ENCODE results near the gene OTULIN. TPM values are rescaled to one million over a fixed set of nuclear protein-coding genes. Genes with fewer than 3 reads are reported as not detected.
A peak's percentile ranks its signal among the peaks of the same experiment; 100 is the strongest.

OTULIN gene
- polyA plus RNA-seq, 1 donor (not counting 4 experiments of a cell fraction or from before 2014, with no cell fraction given) = 18.3 TPM

- Histone ChIP-seq H3K9me3 (ENCODE audit: control insufficient read depth, low read depth, low read length) (no peaks in the 10 kb centered on the region), H3K79me2 (ENCODE audit: control insufficient read depth, insufficient read depth, low read length) (peaks cover 2% of the 10 kb centered on the region), H4K20me1 (ENCODE audit: control insufficient read depth, extremely low read depth, insufficient read depth, low read length) (no peaks in the 10 kb centered on the region), H3K36me3 (ENCODE audit: control insufficient read depth in 2 of 2, extremely low read depth in 1 of 2, insufficient read depth in 2 of 2, low read length in 2 of 2) (peaks cover 5 to 14% of the 10 kb centered on the region in 2 experiments), H3K9me1 (ENCODE audit: control insufficient read depth, extremely low read depth, insufficient read depth, low read length) (no peaks in the 10 kb centered on the region), H3K4me1 (ENCODE audit: control insufficient read depth, extremely low read depth, insufficient read depth, low read length) (peaks cover 25% of the 10 kb centered on the region), H3K27ac (ENCODE audit: control insufficient read depth, insufficient read depth, low read length) (peak overlapping the region; percentile 67), H2AFZ (ENCODE audit: control insufficient read depth, low read length) (peak overlapping the region; percentile 76), H3K4me2 (ENCODE audit: control insufficient read depth, extremely low read depth, insufficient read depth, low read depth, low read length) (peak overlapping the region; percentile 56), H3K4me3 (ENCODE audit: control insufficient read depth in 2 of 3, extremely low read depth in 1 of 3, insufficient read depth in 2 of 3, low read depth in 1 of 3, low read length in 3 of 3) (no peak overlapping the region), H3K27me3 (ENCODE audit: control insufficient read depth, extremely low read depth, insufficient read depth, low read length) (no peaks in the 10 kb centered on the region), H3K9ac (ENCODE audit: control insufficient read depth, extremely low read depth, insufficient read depth, low read length) (peak overlapping the region; percentile 39)
- no peak for TF ChIP-seq EZH2 (IDR thresholded peaks at IDR 0.05; ENCODE audit: low read length)
- TF ChIP-seq, protein P1, sequence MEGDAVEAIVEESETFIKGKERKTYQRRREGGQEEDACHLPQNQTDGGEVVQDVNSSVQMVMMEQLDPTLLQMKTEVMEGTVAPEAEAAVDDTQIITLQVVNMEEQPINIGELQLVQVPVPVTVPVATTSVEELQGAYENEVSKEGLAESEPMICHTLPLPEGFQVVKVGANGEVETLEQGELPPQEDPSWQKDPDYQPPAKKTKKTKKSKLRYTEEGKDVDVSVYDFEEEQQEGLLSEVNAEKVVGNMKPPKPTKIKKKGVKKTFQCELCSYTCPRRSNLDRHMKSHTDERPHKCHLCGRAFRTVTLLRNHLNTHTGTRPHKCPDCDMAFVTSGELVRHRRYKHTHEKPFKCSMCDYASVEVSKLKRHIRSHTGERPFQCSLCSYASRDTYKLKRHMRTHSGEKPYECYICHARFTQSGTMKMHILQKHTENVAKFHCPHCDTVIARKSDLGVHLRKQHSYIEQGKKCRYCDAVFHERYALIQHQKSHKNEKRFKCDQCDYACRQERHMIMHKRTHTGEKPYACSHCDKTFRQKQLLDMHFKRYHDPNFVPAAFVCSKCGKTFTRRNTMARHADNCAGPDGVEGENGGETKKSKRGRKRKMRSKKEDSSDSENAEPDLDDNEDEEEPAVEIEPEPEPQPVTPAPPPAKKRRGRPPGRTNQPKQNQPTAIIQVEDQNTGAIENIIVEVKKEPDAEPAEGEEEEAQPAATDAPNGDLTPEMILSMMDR (optimal IDR thresholded peaks at IDR 0.05 in 1 of 3, IDR thresholded peaks at IDR 0.05 in 1 of 3, conservative IDR thresholded peaks at IDR 0.05 in 1 of 3; ENCODE audit: extremely low read depth in 1 of 3, insufficient read depth in 2 of 3, low read length in 3 of 3) = no peak
- DNase-seq (ENCODE audit: low read depth, low spot score) = peak; percentile 73
- dilution Hi-C loops (cut with MboI; ENCODE audit: extremely low pct_ligation_motif_present, low sequenced_read_pairs) = no loop called here
- FAIRE-seq = peak; percentile 91
These were observed 37.8 kb downstream of the OTULIN start for GRCh38 chr5:14702238-14702839.

DNA sequence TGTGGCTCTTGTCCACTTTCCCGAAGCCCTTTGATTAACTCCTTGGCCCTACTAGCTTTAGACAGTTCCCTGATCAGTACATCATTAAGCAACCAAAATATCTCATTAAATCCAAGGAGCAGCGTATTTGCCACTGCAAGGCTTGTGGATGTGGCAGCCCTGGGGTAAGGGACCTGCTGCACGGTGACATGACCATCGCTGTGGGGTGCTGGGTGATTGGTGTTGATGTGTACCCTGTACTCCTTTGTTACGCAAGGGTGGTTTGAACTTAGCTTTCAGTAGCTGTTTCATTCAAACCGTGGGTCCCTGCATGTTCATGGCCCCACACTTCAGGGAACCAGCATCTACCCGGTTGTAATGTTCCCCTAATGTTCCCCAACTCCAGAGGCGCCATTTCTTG, 41.0 kb downstream of the OTULIN start:
- DNase-seq (ENCODE audit: low read depth, low spot score) (no peak), FAIRE-seq (no peak)
- Histone ChIP-seq H3K36me3 (ENCODE audit: control insufficient read depth in 2 of 2, extremely low read depth in 1 of 2, insufficient read depth in 2 of 2, low read length in 2 of 2) (peaks cover under 1 to 16% of the 10 kb centered on the region in 2 experiments), H2AFZ (ENCODE audit: control insufficient read depth, low read length) (no peak overlapping the region), H3K4me1 (ENCODE audit: control insufficient read depth, extremely low read depth, insufficient read depth, low read length) (peaks cover 25% of the 10 kb centered on the region), H3K27me3 (ENCODE audit: control insufficient read depth, extremely low read depth, insufficient read depth, low read length) (no peaks in the 10 kb centered on the region), H3K9me1 (ENCODE audit: control insufficient read depth, extremely low read depth, insufficient read depth, low read length) (no peaks in the 10 kb centered on the region), H3K9ac (ENCODE audit: control insufficient read depth, extremely low read depth, insufficient read depth, low read length) (no peak overlapping the region), H3K9me3 (ENCODE audit: control insufficient read depth, low read depth, low read length) (no peaks in the 10 kb centered on the region), H3K4me2 (ENCODE audit: control insufficient read depth, extremely low read depth, insufficient read depth, low read depth, low read length) (no peak overlapping the region), H4K20me1 (ENCODE audit: control insufficient read depth, extremely low read depth, insufficient read depth, low read length) (no peaks in the 10 kb centered on the region), H3K79me2 (ENCODE audit: control insufficient read depth, insufficient read depth, low read length) (peaks cover 2% of the 10 kb centered on the region), H3K4me3 (ENCODE audit: control insufficient read depth in 2 of 3, extremely low read depth in 1 of 3, insufficient read depth in 2 of 3, low read depth in 1 of 3, low read length in 3 of 3) (no peak overlapping the region), H3K27ac (ENCODE audit: control insufficient read depth, insufficient read depth, low read length) (no peak overlapping the region)
- dilution Hi-C loops (cut with MboI; ENCODE audit: extremely low pct_ligation_motif_present, low sequenced_read_pairs) = no loop called here
- no peak for TF ChIP-seq EZH2 (IDR thresholded peaks at IDR 0.05; ENCODE audit: low read length)
- TF ChIP-seq, protein P1 (optimal IDR thresholded peaks at IDR 0.05 in 1 of 3, IDR thresholded peaks at IDR 0.05 in 1 of 3, conservative IDR thresholded peaks at IDR 0.05 in 1 of 3; ENCODE audit: extremely low read depth in 1 of 3, insufficient read depth in 2 of 3, low read length in 3 of 3) = no peak
